Pons (tissue), 1 donor: ENCODE results near the gene COBLL1.
A peak's percentile ranks its signal among the peaks of the same experiment; 100 is the strongest.

Source experiments
- DNase-seq: peaks from one replicate; pipeline ENCODE4 v3.0.0-alpha.2; 2016; ENCODE audit warnings: low spot score

COBLL1 gene

DNA sequence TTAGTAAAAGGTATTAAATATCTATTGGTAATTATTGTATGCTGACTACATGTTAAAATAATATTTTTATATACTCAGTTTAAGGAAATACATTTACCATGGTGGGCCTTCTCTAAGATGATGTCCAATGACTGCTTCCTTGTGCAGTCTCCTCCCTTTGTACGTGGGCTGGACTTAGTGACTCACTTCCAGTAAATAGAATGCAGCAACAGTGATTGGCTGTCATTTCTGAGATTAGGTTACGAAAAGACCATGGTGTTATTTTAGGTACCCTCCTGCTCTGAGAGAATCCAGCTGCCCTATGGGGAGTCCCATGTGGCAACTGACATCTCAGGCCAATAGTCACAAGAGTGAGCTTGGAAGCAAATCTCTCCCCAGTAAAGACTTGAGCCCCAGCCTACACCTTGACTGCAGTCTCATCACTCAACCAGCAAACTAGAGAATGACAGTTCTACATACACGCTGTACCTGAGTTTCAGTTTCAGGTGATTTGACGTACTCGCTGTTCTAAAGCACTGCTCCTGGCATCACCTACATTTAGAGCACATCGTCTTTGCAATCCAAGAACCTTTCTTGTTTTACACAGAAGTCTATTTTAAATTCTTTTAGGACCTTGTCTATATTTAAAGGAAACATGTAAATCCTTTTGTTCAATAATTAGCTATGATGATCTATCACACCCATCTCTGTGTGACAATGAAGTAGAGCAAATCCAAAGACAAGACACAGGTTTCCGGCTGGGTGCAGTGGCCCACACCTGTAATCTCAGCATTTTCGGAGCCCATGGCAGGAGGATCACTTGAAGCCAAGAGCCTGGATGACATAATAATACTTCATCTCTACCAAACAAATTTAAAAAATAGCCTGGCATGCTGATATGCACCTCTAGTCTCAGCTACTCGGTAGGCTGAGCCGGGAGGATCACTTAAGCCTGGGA lies 87.2 kb downstream of the COBLL1 start:
- no peak for DNase-seq

DNA sequence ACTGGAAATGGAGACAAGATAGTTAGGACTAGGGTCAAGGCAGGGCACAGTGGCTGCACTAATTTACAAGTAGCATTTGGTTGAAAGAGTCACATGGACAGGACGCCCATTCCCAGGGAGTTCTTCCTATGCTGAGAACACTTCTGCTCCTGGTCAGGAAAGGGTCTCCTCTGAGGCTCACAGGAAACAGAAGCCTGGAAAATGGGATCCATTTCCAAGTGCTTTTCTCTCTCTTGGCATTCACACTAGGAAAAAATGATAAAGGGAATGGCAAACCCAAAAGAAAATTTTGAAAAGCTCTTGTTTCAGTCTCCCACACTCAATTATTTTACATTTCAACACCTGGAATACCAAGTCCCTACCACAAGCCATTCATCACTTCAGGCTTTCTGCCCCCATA lies 88.7 kb downstream of the COBLL1 start:
- DNase-seq = no peak

DNA sequence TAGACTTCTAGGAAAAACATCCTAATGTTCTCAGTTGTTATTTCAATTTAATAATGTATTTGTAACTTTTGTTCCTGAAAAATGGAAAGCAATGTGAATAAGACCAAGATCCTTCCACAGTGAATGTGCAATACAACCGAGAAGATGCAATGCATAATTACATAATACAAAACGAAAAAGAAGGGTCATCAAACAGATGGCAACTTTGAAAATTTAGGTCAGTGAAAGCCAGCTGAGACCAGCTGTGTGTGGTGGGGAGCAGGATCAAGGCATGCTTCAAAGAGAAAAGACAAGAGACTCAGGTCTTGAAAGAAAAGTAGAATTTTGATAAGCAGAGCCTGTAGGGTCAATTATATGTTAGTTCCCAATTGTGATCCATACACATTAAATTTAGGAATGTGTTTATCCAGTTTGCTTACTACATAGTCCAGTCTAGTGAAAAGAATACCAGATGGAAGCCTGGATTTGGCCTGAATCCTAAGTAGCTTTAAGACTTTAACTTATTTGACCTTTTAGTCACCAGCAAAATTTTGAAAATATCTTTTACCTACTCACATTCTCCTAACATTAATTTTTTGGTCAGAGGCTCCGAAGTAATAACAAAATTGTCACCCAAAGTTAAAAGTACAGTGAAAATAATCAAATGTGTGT lies 93.7 kb downstream of the COBLL1 start:
- no peak for DNase-seq

DNA sequence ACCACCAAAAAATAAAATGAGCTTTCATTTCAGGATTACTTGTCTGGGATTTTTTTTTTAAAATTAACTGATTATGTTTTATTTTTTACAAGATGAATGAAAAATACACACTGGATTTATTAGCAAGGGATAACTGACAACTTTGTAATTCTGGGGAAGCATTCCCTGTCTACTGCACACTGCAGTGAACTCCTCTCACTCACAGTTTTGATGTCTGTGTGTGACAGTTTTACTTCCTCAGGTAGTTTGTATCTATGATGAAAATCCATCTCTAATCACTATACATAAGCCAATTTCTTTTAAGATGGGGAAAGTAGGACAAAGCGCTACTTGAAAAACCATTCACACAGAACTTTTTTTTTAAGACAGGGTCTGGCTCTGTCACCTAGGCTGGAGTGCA lies 94.5 kb downstream of the COBLL1 start:
- no peak for DNase-seq

DNA sequence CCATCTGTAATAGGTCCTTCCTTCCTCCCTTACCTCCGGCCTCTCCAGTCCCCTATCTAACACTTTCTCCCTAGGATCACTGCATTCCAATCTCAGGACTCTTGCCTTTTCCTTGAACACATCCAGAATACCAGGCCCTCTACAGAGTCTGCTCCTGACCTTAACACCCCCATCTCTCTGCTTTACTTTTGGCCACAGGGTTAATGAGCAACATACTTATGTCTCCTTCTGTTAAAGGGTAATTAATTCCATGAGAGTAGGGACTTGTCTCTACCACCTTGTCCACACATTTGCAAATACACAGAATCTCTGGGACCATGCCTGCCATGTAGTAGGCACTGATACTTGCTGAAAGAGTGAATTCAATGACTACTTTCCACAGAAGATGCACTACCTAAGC lies 94.9 kb downstream of the COBLL1 start:
- no peak for DNase-seq

DNA sequence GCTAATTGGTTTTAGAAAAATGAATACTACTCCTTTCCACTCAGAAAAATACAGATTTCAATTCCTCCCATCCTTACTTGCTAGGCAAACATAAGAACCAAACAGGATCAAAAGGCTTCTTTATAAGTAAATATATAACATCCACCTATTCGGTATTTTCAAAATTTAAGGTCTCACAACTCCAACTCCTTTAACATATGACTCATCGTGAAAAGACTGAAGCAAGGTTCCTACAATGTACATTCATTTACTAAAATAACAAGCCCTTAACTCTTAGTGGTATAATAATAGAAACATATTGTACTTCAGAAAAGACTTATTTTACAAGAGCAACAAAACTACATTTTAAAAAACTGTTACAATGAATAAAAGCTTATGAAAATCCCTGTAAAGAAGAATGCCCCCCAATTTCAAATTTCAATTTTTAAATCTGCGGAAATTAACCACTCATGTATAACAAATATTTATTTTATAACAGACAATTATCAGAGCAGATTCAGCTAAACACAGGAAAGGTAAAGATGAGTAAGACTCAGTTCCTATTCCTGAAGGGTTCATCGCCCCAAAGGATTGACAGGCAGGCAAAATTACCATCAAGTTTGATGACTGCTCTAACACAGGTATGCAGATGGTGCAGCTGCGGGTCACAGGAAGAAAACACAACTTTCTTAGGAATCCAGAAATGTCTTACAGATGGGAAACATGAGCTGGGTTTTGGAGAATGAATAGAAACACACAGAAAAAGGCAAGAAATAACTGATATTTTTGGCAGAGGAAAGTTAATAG lies 96.4 kb downstream of the COBLL1 start:
- DNase-seq = no peak

DNA sequence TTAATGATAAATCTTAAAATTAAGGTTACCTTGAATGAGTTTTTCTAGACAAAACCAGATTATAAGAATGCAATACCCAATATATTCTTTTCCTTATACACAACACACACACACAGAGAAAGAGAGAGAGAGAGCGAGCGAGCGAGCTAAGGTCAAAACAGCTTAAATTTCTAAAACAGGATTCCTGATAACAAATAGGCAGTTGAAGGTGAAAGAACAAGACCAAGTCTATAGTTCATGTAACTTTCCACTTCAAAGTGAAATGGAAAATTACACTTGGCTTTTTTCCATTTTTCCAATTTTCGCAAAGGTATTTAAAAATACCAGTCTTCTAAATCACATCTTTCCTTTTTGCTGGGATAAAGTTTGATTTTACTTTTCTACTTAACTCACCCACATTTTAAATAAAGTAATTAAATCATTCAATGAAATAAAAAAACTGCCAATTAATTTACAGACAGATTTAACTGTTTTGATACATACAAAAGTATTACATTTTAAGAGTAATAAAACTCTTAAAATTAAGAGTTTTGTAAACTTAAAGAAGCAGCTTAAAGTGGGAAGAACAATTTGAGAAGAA lies 98.8 kb downstream of the COBLL1 start:
- no peak for DNase-seq

DNA sequence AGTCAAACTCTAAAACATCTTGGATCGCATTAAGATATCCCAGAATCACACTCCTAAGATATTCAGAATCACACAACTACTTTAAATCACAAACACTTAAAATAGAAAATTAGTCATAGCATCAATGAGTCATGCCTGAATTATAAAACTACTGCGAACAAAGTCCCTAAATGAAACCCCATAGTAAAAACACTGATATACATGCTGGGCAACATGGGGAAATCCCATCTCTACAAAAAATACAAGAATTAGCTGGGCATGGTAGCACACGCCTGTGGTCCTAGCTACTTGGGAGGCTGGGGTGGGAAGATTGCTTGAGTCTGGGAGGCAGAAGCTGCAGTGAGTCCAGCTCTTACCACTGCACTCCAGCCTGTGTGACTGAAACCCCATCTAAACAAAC lies 101.7 kb downstream of the COBLL1 start:
- no peak for DNase-seq

DNA sequence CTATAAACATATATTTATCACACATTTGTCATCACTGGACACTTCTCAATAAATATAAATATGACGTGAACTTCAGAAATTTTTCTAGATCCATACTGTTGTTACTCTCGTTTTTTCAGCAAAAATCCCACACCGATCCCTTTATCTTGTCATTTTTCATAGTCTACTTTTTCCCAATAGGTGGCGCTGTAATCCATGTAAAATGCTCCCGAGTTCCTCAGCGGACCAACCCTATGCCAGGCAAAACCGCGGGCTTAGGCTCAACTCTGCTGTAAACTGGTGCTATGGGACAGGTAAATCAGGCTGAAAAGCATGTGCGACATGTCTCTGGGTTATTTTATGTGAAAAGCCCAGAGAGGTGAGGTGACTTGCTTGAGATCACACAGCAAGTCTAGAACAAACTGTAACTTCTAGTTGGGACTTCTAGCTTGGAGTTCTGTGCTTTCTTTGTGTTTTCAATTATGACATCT lies 104.0 kb downstream of the COBLL1 start:
- peak; percentile 67 for DNase-seq

DNA sequence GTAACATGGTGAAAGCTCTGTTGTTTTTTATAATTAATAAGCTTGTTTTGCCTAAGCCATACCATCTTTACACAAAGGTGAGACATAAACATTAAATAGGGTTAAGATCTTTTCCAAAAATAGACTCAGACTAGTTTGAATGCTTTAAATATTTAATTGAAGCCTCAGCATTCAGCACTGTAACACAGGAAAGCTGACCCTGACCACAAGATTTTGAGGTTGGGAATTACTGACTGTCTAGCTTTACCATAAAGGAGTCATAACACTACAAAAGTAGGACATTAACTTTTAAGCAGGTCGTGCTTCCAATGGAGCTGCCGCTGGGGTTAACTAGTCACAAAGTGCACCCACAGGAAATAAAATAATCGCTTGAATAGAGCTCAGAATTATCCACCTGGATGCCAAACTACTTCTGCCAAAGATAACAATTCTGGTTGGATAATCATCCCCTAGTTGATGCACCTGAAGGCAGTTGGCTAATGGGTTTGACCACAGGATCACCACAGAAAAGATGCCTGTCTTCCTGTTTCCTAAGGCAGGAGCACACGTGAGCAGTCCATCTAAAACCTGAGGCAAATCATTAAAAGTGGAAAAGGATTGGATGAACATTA lies 106.2 kb downstream of the COBLL1 start:
- DNase-seq = no peak

DNA sequence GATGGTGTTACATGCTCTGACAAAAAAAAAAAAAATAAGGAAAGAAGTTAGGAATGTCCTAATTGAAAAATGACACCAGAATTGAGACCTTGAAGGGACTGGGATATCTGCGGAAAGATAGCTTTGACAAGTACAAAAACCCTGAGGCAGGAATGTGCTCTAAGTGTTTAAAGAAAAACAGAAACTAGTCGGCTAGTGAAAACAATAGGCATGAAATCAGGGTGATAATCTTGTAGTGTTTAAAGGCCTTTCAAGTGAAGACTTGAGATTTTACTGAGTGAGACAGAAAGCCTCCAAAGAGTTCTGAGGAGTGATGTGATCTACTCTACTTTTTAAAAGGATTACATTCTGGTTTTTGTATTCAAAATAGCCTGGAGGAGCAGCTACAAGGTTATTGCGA lies 107.4 kb downstream of the COBLL1 start:
- no peak for DNase-seq

DNA sequence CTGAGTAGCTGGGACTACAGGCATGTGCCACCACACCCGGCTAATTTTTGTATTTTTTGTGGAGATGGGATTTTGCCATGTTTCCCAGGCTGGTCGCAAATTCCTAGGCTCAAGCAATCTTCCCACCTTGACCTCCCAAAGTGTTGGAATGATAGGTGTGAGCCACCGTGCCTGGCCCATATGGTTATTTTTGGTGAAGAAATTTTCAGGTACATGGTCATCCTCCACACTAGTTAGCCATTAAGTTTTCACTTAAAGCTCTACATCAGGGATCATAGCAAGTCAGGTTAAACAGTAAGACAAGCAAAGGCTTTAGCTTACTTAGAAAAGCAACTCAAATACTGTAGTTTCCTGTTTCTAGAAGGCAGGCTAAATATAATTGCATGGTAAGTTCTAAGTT lies 116.1 kb downstream of the COBLL1 start:
- DNase-seq = no peak

DNA sequence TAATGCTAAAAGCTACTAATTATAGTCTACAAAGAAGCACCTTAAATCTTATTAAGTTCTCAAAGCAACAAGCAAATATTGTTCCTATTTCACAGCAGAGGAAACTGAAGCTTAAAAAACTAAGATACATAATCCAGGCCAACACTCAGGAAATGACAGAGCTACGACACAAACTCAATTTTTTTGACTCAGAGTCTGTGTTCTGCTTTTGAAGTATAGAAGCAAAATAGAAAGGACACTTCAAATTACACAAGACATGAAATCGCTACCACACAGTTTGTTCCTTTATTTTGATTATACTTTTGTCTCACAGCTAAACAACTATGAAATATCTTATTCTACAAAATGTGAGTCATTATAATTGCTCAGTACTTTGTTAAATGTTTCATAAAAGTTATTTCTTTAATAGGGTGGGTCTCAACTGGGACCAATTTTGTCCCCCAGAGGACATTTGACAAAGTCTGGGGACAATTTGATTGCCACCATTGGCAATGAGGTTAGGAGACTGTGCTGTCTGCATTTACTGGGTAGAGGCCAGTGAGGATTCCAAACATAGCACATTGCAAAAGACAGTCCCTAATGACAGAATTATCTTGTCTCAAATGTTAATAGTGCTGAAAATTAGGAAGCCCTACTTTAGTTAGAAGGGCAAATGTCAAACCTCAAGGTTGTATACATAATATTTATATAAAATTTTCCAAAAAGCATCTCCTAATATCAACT lies 118.8 kb downstream of the COBLL1 start:
- peak; percentile 19 for DNase-seq

DNA sequence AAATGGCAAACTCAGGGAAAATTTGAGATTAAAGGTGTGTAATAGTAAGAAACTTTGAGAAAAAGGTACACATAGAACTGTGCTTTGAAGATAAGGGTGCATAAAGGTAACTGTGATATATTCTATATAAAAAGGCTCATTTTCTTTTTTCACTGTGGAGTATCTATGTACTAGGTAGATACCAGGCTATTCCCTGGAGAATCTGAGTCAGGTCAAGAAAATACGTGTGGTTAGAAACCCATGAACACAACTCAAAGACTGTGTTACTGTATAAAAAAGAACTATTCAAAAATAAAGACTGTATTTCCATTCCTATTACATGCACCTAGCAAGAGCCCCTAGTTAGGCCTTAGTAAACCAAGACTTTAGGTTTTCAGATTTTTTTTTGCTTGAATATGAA lies 120.2 kb downstream of the COBLL1 start:
- no peak for DNase-seq

DNA sequence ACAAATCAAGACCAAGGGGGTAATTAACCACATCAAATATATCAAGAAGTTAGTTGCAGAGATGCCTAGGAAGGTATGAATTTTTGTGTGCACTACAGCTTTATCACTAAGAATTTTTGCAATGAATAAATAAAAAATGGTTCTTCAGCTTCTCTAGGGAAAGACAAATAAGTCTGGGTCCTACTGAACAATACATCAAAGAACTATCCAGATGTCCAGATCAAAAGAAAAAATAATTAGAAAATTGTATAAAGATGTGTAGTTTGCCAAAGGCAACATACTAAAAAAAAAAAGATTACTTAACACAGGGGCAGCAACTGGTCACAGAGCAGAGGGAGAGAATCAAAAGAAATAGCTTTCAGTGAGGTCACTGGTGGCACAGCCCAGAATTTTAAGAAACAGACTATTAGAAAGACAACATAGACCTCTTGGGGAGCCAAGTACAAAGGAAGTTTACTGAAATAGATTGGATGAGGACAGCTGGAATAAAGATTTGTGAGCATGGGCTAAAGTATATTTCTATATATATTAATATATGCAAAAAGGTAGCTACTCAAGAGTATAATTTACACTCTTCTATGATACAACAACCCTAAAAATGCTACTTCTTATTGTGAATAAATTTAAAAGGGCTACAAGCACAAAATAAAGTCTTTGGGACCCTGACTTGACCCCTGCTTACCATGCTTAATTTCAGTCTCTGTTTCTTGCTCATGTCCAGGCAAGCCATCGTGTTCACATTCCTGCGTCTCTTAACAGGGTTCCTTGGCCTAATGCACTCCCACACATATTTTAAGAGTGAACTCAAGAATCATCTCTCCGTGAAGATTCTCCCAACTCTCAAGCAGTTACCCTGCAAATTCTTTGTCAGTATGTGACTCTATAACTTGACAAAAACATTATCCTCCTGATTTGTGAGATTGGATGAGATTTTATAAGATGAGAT lies 121.4 kb downstream of the COBLL1 start:
- DNase-seq = peak; percentile 25

DNA sequence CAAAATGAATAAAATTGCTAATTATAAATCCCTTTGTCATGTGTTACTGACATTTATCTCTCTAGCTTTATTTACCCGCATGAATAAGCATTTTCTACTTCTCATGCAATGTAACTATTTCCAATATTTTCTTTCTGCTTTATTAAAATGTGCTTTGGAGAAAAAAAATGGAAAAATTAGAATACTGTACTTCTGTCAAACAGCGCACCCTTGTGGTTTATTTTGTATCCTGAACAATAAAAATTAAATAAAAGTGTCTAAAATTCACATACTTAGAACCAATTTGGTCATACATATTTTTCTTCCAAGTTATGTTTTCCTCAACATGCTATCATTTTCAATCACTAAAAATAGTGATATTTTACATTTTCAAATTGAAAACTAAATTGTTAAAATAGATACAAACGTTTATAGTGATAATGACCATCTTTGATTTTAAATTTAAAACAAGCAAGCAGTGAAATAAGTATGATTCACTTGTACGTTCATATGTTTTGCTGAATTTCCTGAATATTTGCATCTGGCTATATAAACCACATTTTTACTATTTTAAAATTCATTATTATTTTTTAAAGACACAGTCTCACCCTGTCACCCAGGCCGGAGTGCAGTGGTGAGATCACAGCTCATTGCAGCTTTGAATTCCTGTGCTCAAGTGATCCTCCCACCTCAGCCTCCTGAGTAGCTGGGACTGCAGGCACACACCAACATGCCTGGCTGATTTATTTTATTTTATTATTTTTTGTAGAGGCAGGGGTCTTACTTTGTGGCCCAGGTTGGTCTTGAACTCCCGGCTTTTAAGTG lies 124.4 kb downstream of the COBLL1 start:
- peak; percentile 20 for DNase-seq

DNA sequence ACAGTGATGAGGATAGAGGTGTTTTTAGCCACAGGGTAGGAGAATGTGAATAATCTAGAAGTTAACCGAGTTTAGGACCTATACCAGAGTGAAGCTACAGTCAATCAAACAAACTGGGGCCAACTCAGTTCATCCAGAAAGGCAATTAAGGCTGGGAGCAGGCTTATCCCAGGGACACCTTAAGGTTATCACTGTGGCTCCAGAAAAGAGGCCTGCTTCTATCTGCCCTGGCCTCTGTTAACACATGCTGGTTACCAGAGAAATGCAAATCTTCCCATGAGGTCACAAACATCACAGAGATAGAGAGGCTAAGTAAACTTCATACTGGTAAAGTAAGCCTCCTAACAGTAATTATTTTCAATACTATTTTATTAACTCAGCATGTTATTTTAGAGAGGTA lies 127.2 kb downstream of the COBLL1 start:
- no peak for DNase-seq

DNA sequence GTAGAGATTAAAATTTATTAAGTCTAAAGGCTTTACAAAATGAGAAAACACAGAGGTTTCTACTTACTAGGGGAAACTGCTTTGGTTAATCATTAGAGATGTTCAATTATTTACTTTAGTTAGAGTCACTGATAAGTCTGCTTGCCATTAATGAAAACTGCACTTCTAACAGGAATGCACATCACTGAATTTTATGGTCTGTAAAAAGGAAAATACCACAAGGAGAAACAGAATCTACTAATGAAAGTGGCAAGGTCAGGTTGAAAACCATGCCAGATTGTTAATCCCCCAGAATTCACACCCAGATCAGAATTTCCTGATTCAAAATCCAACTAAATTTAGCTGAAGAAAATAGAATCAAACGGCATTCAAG lies 129.9 kb downstream of the COBLL1 start:
- no peak for DNase-seq
